GM12865 (cell line): Measurements from ENCODE around the gene CCNO.
A peak's percentile ranks its signal among the peaks of the same experiment; 100 is the strongest.

ENCODE experiments used
- DNase-seq: peaks from one replicate; pipeline ENCODE4 v3.0.0; 2010; ENCODE audit warnings: low read depth
- H3K4me3 ChIP-seq: 2 replicates; pipeline ENCODE4 v1.5.1; 2011; ENCODE audit warnings: mild to moderate bottlenecking, low read depth, low read length, control low read depth
- CTCF ChIP-seq: IDR thresholded peaks from 2 replicates; pipeline ENCODE4 v1.5.1; 2011; ENCODE audit warnings: low read length, control low read depth, low read depth, inconsistent platforms; ENCODE audit not compliant: insufficient read depth; ENCODE audit errors: missing control alignments

The CCNO gene

GRCh38 chr5:55230086-55230629 is 3.2 kb downstream of the CCNO start:
- DNase-seq, result peak; percentile 16
- TF ChIP-seq CTCF, result no peak

GRCh38 chr5:55227664-55228430 is 5.6 kb downstream of the CCNO start:
- H3K4me3 ChIP-seq, result peak overlapping the region; percentile 22; the same call in 1 of the 2 replicates
- DNase-seq, result no peak
- TF ChIP-seq CTCF, result no peak

More at GRCh38 chr5:55230086-55230629, 3.2 kb downstream of the CCNO start:
- H3K4me3 ChIP-seq, result no peak overlapping the region

DNA sequence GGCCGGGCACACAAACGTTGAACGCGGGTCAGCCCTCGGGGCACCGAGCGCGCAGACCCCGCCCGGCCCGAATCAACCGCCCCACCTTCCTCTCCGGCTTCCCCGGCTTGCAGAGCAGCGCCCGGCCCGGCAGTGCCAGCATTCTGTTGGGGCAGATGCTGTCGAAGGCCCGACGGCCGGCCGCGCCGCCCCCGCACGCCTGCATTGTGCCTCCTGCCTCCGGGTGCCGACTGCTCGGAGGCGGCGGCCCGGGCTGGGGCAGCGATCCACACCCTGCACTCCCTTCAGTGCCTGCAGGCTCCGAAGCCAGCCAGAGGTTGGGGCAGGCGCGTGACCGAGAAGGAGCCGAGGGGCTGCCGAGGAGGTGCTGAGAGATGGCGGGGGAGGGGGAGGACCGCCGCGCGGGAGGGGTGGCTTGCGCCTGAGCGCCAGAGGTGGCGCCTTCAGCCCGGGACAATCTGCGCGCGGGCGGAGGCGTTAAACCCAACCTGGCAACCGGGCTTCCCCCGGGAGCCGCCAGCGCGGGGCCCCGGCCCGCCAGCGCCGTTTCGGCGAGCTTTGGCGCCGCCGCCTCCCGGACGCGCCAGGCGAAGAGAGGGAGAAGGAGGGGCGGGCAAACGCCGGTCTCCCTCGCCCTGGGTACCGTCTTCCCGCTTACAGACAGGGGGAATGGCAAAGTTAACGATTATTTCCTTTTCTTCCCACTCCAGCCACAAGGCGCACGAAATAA is 6.3 kb downstream of the CCNO start, which contains the start of gene MCIDAS:
MCIDAS (minus strand) TSS at position 382 of the 730 bp plus-strand sequence; CDS start at position 205, 177 bp downstream.
- peak; percentile 60 for DNase-seq

GRCh38 chr5:55226027-55226933 is 7.1 kb downstream of the CCNO start:
- DNase-seq, result peak; percentile 75
- H3K4me3 ChIP-seq, result peak overlapping the region; percentile 22
- TF ChIP-seq CTCF, result peak; percentile 82

More for the DNA sequence above, 6.3 kb downstream of the CCNO start, which contains the start of gene MCIDAS:
- TF ChIP-seq CTCF, result no peak
- peak within 1 kb of the TSS; percentile 22 for H3K4me3 ChIP-seq

GRCh38 chr5:55225346-55225745 is 8.1 kb downstream of the CCNO start:
- no peak for DNase-seq
- TF ChIP-seq CTCF, result no peak

GRCh38 chr5:55223812-55224240 is 9.6 kb downstream of the CCNO start:
- no peak overlapping the region for H3K4me3 ChIP-seq
- TF ChIP-seq CTCF, result no peak
- DNase-seq, result no peak

More at GRCh38 chr5:55225346-55225745, 8.1 kb downstream of the CCNO start:
- no peak overlapping the region for H3K4me3 ChIP-seq
